Activated T-helper 9 cell treated with anti-CD3 and anti-CD28 coated beads, Interleukin-2, amount 50 U/mL, for 16 hours (primary cell): ENCODE data around the gene UFD1.

ENCODE experiments used
- DNase-seq: peaks from one replicate; pipeline ENCODE4 v3.0.0-alpha.2; 2020; ENCODE audit warnings: low read depth

UFD1 gene

DNA sequence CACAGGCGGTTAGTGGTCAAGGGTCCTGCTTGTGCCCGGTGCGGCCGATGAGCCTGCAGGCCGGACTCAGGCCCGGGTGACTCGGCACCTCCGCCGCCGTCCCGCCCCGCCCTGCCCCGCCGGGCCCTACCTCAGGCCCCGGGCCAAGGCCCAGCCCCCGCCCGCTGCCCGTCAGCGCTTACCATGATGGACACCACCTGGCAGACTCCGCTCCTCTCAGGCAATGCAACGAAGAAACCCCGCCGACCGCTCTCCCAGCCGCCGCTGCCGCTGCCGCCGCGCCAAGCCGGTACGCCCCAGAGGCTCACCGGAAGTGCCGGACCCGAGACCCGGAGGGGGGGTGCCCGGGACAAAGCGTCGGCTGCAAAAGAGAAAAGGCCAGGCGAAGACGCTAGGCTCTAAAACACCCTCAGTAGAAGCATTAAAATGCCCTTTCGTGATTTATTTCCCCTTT is at the start of gene UFD1:
Gene UFD1 (minus strand): TSS at position 293 of the 454 bp plus-strand sequence. CDS start 108 bp downstream, at position 185.
- DNase-seq, result peak; percentile 71

DNA sequence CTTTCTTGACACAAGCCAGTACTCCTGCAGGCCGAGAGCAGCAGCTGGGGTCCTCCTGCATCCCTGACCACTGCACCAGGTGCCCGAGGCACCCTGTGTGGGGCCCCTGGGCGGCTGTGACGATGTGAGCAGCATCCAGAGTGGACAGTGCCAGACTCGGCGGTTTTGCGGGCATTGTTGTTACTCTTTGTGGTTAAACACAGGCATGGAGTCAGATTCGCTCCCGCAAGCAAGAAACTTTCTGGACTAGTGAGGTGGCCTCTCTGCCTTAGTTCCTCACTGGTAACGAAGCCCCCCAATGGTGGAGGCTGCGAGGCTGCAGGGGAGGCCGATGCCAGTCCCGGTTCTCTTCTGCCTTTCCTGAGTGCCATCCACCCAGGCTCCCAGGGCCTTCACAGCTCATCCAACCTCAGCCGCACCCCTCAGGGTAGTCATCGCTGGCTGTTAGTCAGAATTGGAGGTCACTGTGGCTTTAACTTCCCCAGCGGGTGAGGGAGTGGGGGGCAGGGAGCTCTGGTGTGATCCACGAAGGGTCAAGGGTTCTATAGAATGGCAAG is 48.9 kb upstream of the UFD1 start:
- no peak for DNase-seq

DNA sequence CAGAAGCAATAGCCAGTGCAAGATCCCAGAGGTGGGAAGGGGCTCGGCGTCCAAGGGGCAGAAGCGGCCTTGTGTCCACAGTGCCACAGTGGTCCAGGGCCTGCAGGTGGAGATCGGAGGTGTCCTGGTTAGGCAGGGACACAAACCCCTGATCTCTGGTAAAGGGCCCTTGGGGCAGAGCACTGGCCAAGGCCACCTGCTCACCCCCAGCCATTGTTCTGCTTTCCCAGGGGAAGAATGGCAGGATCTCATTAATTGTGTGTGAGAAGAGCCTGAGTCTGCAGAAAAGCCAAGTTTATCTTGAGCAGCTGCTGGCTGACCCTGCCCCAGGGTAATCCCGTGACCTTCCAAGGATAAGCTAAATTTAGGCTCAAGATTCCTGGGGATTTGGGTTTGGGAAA is 48.3 kb upstream of the UFD1 start:
- no peak for DNase-seq

GRCh38 chr22:19526702-19527111 is 47.7 kb upstream of the UFD1 start:
- DNase-seq, result no peak

- no peak for DNase-seq
Measured at GRCh38 chr22:19526076-19526701, 47.2 kb upstream of the UFD1 start.

DNA sequence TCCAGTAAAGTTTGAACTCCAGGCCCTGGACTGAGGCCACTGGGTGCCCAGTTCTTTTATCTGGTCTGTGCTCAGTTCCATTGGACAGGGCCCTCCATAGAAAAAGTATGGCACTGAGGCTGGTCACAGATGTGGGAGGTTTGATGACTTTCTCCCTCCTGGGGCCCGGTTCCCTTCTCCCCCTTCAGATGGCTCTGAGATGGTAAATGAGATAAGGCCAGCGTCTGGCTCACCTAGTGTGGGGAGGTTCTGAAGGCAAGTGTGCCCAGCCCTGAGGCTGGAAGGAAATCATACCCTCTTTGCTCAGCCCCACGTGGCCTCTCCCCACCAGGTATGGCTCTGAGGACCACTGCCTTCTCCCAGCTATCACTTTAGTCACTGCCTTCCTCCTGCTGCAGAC is 46.7 kb upstream of the UFD1 start:
- DNase-seq, result no peak

DNA sequence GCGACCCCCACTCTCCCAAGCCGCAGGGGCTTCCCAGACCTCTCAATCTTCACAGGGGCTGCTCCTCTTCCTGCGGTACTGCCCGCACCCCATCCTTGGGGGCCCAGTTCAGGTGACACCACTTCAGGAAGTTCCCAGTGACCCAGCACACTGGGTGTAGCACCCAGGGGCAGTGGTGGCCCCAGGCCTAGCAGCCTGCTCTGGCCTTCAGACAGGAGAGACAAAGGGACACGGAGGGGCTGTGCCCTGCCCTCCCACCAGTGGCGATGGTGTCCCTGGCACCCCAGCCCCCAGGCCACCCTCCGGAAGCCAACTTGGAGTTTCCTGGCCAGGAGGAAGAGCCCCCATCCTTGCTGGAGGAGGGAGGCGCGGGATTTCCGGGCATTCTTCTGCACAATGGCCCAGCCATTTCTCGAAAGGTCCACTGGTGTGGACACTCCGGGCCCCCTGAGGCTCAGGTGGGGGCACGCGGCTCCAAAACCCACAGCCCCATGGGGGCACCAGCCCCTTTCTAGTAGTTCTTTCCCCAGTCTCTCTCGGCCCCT is 46.2 kb upstream of the UFD1 start:
- no peak for DNase-seq

- DNase-seq, result no peak
Measured at GRCh38 chr22:19524170-19525115, 45.5 kb upstream of the UFD1 start, which contains the start of gene CLDN5. TSS of gene CLDN5 (minus strand) at chr22:19524410. CDS start at chr22:19524255, 155 bp downstream.

DNA sequence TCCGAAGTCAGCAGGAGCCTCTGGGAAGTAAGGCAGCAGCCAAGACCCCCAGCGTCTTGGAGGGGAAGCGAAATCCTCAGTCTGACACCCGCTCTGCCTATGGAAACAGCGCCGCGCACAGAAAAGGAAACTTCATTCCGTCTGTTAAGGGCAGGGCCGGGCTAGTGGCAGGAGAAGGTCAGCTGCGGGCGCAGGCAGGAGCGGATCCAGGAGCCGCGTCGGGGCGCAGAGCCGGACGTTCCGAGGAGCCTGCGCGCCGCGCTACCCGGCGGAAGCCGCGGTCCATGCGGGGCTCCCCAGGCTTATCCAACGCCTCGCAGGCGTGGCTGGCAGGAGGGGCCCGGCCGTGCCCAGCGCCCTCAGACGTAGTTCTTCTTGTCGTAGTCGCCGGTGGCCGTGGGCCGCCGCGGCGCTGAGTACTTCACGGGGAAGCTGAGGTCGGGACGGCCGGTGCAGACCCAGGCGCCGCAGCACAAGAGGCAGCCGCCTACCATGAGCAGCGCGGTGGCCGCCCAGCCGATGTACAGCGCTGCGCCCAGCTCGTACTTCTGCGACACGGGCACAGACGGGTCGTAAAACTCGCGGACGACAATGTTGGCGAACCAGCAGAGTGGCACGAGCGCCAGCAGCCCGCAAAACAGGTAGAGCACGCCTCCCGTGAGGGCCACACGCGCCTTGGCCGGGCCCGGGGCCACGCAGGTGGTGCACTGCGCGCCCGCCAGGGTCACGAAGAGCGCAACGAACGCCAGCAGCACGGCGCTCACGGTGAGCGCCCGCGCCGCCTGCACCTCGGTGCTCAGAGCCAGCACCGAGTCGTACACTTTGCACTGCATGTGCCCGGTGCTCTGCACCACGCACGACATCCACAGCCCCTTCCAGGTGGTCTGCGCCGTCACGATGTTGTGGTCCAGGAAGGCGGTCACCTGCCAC is 44.5 kb upstream of the UFD1 start:
- no peak for DNase-seq

DNA sequence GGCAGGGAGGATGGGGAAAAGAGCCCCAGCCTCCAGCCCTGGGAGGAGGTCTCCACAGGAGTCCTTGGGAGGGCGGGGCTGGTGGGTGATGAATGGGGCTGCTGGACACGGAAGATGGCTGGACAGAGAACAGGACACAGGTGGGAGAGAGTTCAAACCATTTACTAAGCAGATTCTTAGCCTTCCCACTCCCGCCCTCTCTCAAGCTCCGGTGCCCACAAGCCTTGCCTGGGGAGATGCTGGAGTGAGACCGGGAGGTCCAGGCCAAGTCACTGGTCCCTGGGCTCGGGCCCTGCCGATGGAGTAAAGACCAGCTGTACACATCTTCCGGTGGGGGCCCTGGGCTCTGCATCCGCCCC is 43.9 kb upstream of the UFD1 start:
- DNase-seq, result no peak

DNA sequence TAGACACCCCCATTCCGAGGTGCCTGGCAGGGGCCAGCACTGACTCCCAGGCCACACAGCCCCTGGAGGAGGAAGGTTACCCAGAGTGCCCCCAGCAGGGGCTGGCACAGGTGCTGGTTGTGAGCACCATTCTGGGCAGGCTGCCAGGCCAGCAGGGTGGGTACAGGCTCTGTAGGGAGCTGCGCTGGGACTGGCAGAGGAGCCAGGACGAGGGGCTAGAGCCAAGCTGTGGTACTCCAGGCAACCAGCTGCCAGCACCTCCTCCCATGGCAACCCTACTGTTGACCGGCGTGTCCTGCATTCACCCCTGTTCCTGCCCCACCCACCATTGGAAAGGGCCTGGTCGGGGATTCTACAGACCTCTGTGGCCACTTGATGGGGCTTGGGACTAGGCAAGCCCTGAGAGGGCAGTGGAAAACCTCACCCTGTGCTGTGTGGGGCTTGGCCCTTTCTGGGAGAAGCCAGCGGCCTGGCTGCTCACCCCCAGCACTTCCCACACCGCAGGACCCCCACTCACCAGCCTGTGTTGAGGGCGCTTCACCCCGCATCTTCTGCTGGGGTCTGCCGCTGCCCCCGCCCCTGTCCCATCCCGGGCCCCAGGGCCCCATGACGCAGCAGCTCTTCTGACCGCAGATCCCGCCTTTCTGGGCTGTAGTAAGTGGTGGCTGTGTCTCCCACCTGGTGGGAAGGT is 43.3 kb upstream of the UFD1 start:
- no peak for DNase-seq

- no peak for DNase-seq
Measured at GRCh38 chr22:19520566-19521305, 41.7 kb upstream of the UFD1 start.

DNA sequence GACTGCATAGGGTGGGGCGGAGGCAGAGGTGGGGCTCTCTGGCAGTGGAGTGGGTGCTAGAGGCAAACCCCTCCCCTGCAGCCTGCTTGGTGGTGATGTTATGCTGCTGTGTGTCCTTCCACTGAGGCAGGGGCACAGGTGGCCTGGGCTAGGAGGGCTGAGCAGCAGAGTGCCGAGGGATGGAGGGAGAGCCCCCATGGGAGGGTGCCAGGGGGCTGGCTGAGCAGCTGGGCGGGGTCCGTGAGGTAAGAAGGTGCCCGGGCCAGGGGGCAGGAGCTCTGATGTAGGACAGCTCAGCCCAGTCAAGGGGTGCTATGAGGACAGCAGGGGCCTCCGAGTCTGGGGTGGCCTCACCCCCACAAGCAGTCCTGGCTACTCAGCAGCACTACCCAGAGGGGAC is 41.0 kb upstream of the UFD1 start:
- DNase-seq, result no peak

- no peak for DNase-seq
Measured at GRCh38 chr22:19519041-19519926, 40.3 kb upstream of the UFD1 start.

DNA sequence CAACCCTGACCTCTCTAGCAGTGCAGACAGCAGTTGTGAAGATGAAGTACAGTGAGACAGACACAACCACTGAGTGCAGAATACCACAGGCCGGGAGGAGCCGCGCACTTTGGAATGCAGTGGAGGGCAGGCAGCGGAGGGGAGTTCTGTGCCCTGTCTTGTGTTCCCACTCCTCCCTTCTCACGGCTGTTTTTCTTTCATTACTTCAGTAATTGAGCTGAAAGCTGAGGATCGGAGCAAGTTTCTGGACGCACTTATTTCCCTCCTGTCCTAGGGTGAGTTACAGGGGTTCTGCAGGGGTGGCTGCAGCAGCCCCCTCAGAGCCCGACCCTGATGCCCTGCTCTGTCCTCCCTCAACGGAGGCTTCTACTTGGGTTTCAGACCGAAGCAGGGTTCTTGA is 39.6 kb upstream of the UFD1 start:
- DNase-seq, result no peak

DNA sequence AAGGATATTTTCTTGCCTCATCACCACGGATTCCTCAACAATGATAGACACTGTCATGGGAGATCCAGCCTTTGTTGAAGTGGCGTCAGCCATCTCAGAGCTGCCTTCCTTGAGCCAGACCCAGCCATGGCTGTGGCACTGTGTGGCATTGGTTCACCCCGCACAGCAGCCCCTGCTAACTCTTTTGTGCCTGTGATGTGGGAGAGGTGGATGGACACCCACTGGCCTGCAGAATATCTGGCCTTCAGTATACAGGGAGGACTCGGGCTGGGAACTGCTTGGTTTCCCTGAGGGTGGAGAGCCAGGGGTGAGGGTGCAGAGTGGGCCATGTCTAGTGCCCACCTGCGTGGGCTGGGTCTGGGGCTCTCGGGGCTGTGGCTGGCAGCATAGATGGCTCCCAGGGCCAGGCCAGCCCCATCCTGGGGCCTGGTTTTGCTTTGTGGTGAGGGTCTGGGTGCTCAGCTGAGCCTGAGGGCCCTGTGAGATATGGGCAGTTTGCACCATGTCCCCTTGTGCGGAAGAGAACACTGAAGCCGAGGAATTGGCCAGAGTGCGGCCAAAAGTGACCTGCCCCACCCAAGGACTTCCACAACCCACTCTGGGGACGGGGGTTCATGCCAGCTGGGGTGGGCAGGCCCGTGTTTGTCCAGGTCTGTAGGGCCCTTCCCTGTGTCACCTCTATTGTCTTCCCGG is 39.1 kb upstream of the UFD1 start:
- DNase-seq, result no peak

GRCh38 chr22:19517171-19517500 is 38.1 kb upstream of the UFD1 start:
- DNase-seq, result no peak

DNA sequence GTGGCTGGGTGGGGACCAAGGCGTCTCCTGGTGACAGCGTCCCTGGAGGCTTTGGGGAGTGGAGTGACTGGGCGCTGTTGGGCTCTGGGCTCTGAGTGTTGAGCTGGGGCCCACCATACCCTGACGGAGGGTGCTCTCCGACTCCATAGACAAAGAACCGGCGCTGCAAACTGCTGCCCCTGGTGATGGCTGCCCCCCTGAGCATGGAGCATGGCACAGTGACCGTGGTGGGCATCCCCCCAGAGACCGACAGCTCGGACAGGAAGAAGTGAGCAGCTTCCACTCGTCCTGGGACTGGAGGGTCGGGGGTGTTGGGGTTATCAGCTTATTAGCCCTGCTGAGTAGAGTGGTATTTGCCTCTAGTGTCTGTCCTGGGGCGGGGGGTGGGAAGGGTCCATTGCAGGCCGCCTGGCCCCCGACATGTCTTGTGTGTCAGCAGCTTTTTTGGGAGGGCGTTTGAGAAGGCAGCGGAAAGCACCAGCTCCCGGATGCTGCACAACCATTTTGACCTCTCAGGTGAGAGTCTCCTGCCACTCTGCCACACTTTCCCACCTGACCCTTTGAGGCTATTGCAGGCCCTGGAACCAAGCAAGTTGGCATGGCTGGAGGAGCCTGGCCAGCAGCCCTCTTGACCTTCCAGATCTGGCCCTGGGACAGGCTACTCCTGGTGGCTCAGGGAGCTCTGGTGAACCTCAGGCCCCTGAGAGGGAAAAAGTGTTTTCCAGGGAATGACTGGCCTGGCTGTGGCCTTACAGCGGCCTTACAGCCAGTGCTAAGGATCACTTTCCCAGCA is 37.6 kb upstream of the UFD1 start:
- DNase-seq, result no peak
